Stimulated activated CD4-positive, alpha-beta T cell treated with anti-CD3 and anti-CD28 coated beads, Interleukin-2, amount 100 ng/mL, for 48 hours (primary cell): ENCODE measurements around the gene VGLL4.
"Not testable (repeated sequence)": the region's sequence is repeated elsewhere in the genome, so short reads cannot be mapped to it uniquely, and the experiment has no call there.

Source experiments
- DNase-seq, 2 donors: peaks; one replicate each; pipeline ENCODE4 v3.0.0-alpha.2; 2020

The VGLL4 gene

DNA sequence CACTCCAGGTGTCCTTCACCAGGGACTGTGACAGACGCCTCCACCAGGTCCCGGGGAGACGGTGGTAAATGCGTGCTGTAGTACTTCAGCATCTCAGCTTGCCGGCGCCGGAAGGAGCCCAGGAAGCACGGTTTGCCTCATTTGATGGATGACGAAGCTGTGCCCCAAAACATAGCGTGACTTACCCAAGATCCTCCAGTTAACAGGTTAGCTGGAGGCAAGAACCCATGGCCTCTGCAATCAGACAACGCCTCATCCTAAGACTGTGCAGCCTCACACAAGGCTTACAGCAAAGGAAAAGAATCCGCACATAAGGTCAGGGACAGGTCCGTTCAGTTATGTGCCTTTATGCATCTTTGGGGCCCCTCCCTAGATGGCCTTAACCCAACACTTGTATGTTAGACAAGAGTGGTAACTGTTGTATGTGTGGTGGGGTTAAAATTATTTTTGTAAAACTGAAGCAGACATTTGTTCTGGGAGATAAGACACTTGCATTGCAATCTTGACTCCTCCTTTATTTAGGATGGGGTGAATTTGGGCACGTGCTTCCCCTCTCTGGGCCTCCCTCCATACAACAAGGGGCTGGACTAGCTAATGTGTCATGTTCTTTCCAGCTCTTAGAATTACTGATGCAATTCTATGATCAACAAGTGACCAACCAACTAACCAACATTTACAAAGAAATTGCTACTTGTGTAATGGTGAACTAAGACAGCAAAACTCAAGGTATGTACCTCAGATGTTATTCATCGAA lies 39.4 kb downstream of the VGLL4 start:
- no peak for DNase-seq

DNA sequence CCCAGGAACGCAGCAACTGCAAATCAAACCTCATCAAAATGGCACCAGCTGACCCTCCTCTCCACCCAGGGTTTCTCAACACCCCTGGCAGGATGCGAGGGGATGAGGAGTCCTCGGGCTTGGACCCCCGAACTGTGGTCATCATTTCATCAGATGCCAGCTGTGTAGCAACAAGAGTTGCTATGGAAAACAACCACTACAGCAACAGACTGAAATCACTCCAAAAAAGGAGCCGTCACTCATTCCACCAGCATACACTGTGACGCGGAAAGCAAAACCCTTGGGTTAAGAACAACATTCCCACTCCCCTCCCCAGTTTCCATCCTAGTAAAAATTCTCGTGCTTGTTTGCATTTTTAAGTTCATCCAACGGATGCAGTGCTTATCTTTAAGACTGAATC lies 40.1 kb downstream of the VGLL4 start:
- DNase-seq, result no peak

DNA sequence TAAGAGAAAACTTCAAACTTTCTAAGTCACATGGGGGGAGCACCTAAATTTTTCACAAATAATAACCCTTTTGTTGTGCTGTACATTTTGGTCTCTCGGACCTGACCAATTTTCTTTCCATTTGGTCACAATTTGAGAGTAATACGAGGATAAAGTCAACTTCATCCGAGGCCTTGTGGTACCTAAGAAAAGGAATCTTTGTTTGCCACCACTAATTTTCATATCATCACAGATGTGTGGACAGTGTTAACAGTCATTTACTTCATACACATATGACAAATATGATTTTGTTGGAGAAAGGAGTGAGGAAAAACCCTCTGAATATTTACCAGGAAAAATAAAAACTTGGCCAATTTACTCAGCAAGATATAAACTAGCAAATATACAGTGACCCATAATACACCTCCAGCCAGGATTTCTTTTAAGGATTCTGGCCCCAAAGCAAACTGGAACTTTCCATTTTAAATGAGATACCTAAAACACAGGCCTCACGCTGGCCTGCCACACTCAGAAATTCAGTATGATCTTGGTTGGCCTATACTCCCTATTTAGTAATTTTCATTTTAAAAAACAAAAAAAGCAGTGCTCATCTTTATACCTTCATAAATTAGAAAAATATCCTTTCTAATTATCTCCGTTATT lies 40.7 kb downstream of the VGLL4 start:
- DNase-seq, result no peak

DNA sequence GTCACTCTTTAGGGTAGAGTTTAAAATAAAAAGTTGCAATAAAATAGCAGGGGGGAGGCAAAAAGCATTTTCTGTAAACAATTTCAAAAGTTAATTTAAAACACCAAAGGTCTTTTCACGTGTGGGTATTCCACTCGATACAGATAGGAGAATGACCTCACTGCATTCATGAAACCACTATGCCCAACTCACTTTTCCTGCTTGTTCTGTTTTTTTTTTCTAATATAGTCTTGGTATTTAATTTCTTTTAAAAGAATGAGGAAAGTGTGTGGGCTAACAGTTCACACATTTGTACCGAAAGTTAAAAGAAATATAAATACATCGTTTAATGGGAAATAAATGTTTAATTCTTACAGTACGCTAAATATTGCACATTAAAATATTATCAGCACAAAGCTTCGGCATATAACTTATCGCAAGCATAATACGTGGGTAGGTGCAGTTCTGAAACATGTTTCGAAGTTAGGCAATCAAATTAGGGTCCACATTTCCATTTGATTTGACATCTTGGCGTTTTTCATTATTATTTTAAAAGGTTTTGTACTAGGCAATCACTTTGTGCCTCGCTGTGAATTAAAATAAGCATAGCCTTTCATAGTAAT lies 41.4 kb downstream of the VGLL4 start:
- DNase-seq, result no peak

DNA sequence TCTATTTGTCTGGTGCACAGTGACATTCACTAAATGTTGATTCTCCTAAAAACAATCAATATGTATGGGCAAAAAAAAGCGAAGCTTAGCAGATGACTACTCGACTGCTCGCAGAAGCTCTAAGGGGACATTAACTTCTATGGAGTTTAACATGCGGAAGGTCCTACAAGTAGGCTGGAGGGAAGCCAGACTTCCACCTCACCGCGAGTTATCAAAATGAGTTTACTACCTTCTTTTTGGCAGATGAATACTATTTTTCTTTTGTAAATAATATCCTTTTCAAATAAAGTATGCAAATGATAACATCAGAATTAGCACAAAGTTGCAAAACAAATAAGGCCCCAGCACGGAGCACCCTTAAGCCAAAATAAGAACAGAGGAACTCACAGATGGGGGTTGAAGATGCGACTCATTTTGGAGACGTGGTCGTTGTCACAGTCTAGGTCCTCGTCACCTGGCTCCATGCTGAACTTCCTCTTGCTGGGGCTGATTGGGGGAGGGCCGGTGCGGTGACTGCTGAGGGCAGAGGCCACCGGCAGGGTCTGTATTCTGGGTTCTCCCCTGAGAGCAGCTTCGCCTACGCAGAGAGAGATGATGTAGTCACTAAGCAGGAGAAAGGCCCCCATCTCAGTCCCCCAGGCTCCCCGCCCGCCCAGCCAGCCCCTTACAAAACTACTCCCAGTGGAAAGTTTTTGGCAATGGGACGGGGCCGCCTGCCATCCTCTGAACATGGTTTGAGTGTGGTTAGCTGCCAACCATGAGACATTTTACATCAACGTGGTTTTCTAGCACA lies 42.1 kb downstream of the VGLL4 start:
- DNase-seq, result no peak

DNA sequence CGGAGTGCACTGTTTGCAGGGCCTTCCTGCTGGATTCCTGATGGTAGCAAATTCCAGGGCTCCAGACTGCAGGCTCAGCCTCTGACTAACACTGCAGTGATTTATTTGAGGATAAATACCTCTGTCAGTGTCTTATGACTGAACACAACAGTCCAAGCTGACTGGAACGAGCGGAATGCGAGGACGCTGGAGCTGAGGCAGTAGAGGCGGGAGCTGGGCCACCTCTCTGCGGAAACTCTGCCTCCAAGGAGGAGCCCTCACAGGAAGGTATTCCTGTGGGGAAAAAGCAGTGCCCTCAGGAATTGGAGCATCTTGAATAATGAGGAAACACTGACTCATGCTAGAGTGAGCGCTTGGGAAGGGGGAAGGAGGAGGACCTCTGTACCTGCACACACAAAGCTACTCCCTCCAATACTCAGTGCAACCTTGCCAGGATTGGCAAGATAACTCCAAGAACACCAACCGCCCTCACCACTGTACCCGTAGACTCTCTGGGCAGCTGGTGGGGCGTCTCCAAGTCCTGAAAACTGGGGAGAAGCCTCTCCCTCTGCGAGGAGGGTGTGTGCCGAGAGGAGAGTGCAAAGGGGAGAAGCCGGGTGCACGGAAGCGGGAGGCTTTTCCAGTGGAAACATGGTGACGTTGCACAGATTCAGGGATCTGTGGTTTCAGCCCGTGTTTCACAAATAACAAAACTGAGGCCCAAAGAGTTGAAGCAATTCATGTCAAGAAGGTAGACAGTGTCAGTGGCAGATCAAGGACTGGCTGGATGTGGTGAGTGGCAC lies 43.0 kb downstream of the VGLL4 start:
- DNase-seq, result no peak

DNA sequence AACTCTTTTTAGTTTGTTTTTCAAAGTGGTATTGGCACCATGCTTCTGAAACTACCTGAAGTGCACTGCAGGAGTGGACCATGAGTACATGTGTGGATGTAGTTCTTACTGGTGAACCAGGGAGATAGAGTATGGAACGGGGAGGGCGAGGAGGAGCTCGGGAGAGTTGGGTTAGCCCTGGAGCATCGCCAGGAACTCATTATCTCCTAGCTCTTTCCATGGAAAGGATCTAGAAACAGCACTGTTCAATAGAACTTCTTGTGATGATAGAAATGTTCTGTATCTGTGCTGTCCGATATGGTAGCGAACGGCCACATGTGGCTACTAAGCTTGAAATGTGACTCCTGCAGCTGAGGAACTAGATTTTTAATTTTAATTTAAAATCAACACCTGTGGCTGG lies 47.3 kb downstream of the VGLL4 start:
- no peak for DNase-seq

DNA sequence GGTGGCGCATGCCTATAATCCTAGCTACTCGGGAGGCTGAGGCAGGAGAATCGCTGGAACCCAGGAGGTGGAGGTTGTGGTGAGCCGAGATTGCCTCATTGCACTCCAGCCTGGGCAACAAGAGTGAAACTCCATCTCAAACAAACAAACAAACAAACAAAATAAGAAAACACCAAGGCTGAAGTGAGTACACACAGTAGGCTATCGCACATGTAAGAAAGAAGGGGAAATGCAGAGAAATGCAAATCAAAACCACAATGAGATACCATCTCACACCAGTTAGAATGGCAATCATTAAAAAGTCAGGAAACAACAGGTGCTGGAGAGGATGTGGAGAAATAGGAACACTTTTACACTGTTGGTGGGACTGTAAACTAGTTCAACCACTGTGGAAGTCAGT lies 48.7 kb downstream of the VGLL4 start:
- DNase-seq, result not testable (repeated sequence)

DNA sequence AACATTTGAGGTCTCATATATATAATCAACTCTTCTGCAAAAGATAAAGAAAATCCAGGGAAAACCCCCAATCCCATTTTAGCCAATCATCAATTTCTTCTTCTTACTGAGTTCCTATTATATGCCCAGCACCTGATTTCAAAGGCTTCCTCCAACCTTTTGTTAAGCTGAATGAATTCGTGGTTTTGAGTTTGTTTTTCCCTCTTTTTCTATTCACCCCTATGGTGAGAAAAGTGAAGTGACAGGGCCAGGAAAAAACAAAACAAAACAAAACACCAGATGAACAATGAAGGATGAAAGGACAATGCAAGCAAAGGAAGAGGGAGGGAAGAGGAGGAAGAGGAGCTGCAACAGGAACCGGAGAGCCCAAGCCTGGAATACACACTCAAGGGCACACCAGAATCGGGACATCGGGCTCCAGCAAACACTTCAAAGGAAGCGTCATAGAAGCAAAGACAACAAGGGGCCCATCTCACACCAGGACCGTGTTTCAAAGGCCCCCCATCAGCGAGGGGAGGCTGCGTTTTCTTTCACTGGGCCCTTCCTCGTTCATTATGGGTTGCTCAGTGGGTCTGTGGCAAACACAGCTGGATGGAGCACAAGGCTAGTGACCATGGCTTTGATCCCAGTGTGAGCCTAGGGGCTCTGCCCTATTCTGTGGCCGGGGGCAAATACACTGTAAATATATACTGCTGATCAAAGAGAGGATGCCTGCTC lies 50.2 kb downstream of the VGLL4 start:
- DNase-seq, result no peak

DNA sequence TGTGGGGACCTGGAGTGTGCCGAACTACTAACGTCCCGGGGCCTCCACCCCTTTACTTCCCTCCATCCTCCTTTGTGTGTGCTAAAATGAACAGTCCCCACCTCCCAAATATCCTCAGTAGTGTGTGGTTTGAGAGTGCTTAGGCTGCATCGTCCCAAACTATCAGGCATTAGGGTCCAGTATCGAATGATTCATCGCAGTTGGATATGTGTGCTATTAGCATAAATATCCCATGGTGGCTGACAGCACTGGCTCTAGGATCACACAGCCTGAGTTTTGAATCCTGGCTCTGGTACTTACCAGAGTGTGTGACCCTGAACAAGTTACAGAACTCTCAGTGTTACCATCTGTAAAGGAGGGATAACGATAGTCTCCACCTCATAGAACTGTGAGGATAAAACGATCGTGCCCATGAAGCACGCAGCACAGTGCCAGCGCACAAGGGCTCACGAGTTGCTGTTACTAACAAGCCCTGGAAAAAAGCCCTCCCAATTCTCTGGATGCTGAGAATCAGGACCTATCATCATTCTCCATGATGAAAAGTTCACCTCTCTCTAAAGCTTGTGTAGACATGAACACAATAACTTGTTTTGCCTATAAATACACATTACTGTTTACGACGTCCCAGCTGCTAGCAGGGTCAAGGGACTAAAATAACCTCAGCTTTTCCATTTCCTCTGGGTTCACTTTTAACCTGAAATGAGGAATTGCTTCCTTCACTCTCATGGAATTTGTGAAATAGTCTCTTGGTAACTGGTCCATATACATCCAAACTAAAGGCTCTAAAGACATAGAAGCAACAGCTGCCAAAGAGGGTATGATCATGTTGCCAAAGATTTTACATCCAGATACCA lies 51.0 kb downstream of the VGLL4 start:
- no peak for DNase-seq

DNA sequence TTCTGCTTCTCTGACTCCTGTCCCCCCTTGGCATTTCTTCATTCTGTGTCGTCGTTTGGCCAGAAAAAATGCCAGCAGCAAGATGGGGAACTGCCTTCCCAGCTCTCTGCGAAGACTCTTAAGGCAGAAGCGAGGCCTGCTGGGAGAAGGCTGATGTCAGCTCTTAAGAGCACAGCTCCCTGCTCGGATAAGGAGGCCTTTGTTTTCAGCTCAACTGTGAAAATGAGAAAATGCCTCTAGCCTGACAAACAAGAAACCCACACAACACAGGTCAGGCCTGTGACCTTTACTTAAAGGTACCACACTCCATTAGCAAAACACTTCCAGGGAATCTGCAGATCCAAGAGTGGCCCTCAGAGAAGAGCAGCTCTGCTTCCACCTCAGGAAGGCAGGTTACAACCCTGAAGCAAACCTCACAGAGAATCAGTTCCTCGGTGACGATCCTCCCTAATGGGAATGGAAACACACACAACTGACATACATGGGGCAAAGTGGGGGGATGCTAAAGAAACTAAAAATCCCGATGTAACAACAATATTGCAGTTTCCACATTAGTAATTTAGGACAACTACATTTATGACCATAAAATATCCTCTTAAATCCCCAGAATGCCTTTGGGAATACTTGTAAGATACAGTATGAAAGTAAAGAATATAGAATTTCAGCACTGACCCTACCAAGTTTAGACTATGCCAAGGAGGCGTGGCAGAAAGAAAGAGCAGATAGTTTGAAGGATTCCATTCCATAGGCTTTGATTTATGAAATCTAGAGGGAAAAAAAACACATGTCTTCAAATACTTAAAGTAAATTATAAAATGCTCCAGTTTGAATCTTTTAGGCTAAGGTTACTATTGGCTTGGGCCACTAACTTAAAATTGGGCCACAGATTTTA lies 52.1 kb downstream of the VGLL4 start:
- no peak for DNase-seq

DNA sequence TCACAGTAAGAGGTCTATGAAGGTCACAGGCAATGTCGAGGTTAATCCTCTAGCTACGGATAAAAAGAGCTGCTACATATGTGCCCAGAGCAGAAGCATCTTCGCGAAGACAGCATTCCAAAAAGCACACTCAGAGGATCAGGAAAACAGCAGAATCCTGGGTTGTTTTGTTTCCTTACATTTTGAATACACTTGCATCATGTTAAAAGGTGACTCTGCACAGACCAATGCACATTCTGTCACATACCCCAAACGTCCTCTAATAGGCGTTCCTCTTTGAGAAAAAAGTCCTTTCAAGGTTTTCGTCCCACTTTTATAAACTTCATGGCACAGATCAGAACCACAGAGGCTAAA lies 52.7 kb downstream of the VGLL4 start:
- DNase-seq, result no peak

DNA sequence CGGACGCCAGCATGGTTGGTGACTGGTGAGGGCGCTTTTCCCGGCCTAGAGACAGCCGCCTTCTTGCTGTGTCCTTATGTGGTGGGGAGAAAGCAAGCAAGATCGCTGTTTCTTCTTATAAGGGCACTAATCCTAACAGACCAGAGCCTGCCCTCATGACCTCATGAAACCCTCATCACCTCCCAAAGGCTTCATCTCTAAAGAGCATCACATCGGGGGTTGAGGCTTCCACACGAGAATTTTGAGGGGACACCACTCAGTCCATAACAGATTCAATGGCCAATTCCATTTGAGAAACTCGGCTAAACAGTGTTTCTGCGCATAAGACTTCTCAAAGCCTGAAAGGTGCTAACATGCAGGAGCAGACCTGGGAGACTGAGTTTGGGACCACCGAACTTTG lies 54.0 kb downstream of the VGLL4 start:
- no peak for DNase-seq

DNA sequence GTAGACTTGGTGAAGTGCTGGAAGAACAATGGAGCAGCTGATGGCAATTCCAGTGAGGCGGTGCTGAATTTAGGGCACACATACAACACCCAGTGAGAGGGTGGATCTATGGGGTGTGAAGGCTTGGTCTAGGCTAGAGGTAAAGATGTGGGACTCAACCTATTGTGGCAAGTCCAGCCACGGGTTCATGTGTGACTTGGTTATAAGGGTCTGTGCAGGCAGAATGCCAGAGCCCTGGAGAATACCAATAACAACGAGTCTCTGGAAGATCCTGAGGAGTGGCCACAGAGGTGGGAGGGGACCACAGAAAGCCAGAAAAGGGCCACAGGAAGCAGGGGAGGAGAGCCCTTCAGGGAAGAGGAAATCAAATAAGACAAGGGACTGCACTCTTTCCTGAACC lies 55.0 kb downstream of the VGLL4 start:
- no peak for DNase-seq

DNA sequence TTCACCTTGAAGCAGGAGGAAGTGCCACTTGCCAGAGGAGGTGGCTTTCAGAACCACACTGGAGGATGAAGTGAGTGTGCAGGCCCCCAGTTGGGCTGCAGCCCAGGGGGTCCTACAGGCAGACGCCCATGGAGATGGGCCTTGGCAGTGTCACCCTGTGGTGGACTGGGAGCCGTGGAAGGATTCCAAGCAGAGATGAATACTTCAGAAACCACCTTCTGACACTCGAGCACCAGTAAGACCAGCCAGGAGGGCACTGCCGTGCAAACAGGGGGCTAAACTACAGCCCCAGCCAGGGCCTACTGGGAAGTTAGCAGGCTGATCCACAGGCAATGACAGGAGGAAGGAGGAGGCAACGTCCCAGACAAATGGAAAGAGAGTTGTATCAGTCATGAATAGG lies 55.4 kb downstream of the VGLL4 start:
- DNase-seq, result no peak

DNA sequence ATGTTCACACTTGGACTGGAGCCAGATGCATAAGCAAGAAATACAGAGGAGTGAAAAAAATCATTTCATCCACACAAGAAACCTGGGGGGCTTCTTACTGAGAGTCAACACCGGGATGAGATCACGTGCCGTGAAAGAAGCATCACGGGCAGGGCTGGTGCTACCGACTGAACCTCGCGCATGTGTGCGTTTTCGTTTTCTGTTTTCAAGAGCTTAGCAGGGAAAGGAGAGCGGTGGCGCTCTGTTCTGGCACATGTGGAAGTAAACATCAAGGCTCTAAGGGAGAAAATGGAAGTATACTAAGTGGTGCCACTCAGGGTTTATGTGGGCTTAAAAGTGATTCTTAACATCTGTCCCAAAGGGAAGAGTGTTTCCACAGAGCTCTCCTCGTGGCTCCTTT lies 55.9 kb downstream of the VGLL4 start:
- no peak for DNase-seq

DNA sequence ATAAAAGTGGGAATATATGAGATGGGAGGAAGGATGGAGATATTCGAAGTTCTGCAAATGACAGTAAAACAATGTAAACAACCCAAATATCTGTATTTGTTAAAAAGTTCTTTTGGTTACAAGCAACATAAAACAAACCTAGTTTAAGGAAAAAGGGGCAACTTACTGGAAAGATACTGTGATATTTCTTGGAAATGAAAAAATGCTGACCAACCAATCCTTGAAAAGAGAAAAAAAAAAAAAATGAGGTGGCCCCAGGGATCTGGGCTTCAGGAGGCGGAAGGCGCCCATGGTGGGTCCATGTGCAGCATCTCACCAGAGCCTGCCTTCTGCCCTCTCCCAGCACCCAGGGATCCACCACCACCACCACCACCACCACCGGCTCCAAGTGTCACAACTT lies 59.1 kb downstream of the VGLL4 start:
- no peak for DNase-seq

DNA sequence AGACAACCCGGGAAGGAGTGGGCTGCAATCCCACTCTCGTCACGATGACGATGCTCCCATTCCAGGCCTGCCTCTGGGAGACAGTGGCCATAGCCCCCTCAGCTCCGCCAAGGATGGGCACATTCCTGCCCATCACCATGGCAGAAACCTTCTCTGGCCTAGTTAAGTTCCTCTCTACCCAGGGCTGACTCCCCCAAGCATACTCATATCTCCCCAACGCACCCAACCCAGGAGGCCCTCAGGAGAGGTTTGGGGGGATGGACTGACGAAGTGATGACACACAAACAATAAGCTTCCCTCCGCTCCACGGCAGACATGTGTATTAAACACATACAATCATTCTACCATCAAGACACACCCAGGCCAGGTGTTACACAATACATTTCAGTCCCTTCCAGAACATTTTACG lies 60.1 kb downstream of the VGLL4 start:
- no peak for DNase-seq

DNA sequence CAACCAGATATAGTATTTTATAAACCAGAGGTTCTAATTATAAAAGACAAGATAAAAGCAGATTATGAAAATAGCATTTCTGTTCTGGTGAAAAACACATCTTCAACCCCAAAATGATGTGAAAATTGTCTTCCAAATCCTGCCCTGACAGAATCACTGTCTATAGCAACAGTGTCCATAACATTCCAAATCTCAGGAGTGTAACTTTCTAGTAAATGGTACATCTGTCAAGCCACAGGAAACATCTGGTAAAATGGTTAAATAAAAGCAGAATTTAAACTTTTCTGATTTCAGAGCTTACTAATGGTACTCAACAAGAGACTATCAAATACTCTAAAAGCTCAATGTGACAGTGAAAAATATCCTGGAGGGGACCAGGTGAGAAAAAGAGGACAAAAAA lies 60.5 kb downstream of the VGLL4 start:
- no peak for DNase-seq
